Measurements from ENCODE around the gene SLC27A3.

GRCh38 chr1:153773096-153773921, 1.9 kb upstream of the SLC27A3 start:
- TF ChIP-seq, protein P1, sequence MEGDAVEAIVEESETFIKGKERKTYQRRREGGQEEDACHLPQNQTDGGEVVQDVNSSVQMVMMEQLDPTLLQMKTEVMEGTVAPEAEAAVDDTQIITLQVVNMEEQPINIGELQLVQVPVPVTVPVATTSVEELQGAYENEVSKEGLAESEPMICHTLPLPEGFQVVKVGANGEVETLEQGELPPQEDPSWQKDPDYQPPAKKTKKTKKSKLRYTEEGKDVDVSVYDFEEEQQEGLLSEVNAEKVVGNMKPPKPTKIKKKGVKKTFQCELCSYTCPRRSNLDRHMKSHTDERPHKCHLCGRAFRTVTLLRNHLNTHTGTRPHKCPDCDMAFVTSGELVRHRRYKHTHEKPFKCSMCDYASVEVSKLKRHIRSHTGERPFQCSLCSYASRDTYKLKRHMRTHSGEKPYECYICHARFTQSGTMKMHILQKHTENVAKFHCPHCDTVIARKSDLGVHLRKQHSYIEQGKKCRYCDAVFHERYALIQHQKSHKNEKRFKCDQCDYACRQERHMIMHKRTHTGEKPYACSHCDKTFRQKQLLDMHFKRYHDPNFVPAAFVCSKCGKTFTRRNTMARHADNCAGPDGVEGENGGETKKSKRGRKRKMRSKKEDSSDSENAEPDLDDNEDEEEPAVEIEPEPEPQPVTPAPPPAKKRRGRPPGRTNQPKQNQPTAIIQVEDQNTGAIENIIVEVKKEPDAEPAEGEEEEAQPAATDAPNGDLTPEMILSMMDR (IDR thresholded peaks at IDR 0.05) = no peak
- no peak for TF ChIP-seq POLR2A (IDR thresholded peaks at IDR 0.05)
